Activated effector memory CD4-positive, alpha-beta T cell treated with Interleukin-2 at 50 U/mL for 16 hours (primary cell): ENCODE measurements around the gene ATG5.
A peak's percentile ranks its signal among the peaks of the same experiment; 100 is the strongest.
"Not testable (repeated sequence)": the region's sequence is repeated elsewhere in the genome, so short reads cannot be mapped to it uniquely, and the experiment has no call there.

ENCODE experiments used
- DNase-seq: peaks from one replicate; pipeline ENCODE4 v3.0.0-alpha.2; 2020

Gene ATG5

GRCh38 chr6:106173124-106173879 lies 152.3 kb downstream of the ATG5 start:
- no peak for DNase-seq

GRCh38 chr6:106170030-106170791 lies 155.3 kb downstream of the ATG5 start:
- DNase-seq = no peak

- DNase-seq = no peak
These were observed 156.0 kb downstream of the ATG5 start for GRCh38 chr6:106169517-106169916.

GRCh38 chr6:106168097-106168888 lies 157.3 kb downstream of the ATG5 start:
- no peak for DNase-seq

GRCh38 chr6:106167096-106167814 lies 158.3 kb downstream of the ATG5 start:
- DNase-seq = no peak

GRCh38 chr6:106165885-106166485 lies 159.6 kb downstream of the ATG5 start:
- no peak for DNase-seq

GRCh38 chr6:106163966-106164877 lies 161.3 kb downstream of the ATG5 start:
- DNase-seq = peak; percentile 26

GRCh38 chr6:106163446-106163965 lies 162.1 kb downstream of the ATG5 start:
- DNase-seq = peak; percentile 43

- no peak for DNase-seq
These were observed 162.6 kb downstream of the ATG5 start for GRCh38 chr6:106162921-106163320.

- DNase-seq = no peak
These were observed 163.7 kb downstream of the ATG5 start for GRCh38 chr6:106161893-106162292.

- no peak for DNase-seq
These were observed 164.2 kb downstream of the ATG5 start for GRCh38 chr6:106161311-106161874.

- no peak for DNase-seq
These were observed 165.4 kb downstream of the ATG5 start for GRCh38 chr6:106160189-106160588.

GRCh38 chr6:106159531-106159940 lies 166.0 kb downstream of the ATG5 start:
- DNase-seq = no peak

- no peak for DNase-seq
These were observed 166.7 kb downstream of the ATG5 start for GRCh38 chr6:106158816-106159215.

GRCh38 chr6:106156863-106157262 lies 168.7 kb downstream of the ATG5 start:
- no peak for DNase-seq

- DNase-seq = no peak
These were observed 169.1 kb downstream of the ATG5 start for GRCh38 chr6:106156413-106156812.

- no peak for DNase-seq
These were observed 170.2 kb downstream of the ATG5 start for GRCh38 chr6:106155219-106155830.

GRCh38 chr6:106154326-106154725 lies 171.2 kb downstream of the ATG5 start:
- no peak for DNase-seq

GRCh38 chr6:106152952-106153351 lies 172.6 kb downstream of the ATG5 start:
- DNase-seq = no peak

- not testable (repeated sequence) for DNase-seq
These were observed 173.1 kb downstream of the ATG5 start for GRCh38 chr6:106152476-106152875.
